GM12891 (cell line): Measurements from ENCODE around the gene APBB1.

Experiments
- DNase-seq: peaks from one replicate; pipeline ENCODE4 v3.0.0; 2011; ENCODE audit warnings: low spot score; ENCODE audit not compliant: insufficient read length
- FAIRE-seq: peaks from 2 replicates; lab custom pipeline; 2011; peaks lifted over from hg19 to GRCh38; lab: Jason Lieb, UNC
- PAX5 ChIP-seq: IDR thresholded peaks from 2 replicates; pipeline ENCODE4 v1.6.1; 2011; ENCODE audit warnings: low read length, moderate library complexity, mild to moderate bottlenecking; ENCODE audit not compliant: insufficient read depth, severe bottlenecking
- POLR2A ChIP-seq: IDR thresholded peaks from 2 replicates; pipeline ENCODE4 v1.6.1; 2011; ENCODE audit warnings: low read depth, low read length, control low read depth
- POLR2AphosphoS5 ChIP-seq: IDR thresholded peaks from 2 replicates; pipeline ENCODE4 v1.6.1; 2011; ENCODE audit warnings: low read depth, low read length, control low read depth
- POU2F2 ChIP-seq: IDR thresholded peaks from 2 replicates; pipeline ENCODE4 v1.6.1; 2011; ENCODE audit warnings: low read depth, mild to moderate bottlenecking, control low read depth, low read length, moderate library complexity
- SPI1 ChIP-seq: IDR thresholded peaks from 2 replicates; pipeline ENCODE4 v1.6.1; 2011; ENCODE audit warnings: low read depth, low read length, control low read depth
- TAF1 ChIP-seq: IDR thresholded peaks from 2 replicates; pipeline ENCODE4 v1.6.1; 2011; ENCODE audit warnings: low read depth, low read length, control low read depth

Gene APBB1

DNA sequence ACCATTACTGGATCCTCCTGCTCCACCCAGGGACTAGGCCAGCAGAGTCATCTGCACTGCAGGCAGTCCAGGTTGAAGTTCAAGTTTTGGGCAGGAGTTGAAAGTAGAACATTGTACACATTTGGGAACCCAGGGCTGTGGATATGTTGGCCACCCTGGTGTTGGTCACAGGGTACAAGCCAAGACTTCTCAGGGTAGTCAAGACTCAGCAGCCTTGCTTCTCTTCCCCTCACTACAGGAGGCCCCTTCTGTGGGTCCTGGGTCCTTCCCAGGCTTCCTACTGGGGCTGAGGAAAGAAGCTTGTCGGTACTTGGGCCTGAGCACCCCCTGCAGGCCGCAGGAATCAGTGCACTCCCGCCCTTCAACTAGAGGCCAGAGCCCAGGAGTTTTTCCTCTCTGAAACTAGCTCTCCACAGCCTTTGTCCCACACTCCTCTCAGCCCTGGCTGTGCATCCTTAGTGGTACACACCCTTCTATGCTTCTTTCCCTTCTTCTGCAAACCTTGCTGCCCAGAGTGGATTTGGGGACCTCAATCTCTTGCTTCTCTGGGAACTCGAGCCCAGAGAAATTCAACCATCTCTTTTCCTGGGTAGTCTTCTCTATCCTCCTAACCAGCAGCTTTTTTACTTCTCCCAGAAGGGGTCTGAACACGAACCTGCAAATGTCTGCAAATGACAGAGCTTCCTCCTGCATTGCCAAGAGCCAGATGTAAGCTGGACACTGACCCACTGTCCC lies 24.5 kb upstream of the APBB1 start:
- TF ChIP-seq SPI1, result no peak
- 0 out of 2 replicates have a peak, but pooled peaks have one; percentile 21 for TF ChIP-seq POU2F2
- DNase-seq (peak; percentile 40), FAIRE-seq (no peak)

DNA sequence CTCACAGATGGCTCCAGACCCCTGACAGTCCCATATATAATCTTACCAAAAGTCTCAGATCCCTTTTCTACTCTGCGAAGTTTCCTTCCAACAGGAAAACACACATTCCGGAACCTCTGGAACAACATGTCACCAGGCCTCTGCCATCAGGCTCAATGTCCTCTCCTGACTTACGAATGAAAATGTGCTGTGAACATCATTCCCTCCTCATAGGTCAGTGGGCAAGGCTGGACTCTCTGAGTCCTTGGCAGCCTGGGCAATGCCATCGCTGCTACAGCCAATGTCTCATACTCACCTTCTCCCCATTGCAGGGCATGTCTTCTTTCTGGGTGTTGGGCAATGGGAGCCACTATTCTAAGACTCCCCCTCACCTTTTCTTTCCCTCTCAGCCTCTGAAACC lies 23.5 kb upstream of the APBB1 start:
- DNase-seq (no peak), FAIRE-seq (no peak)
- TF ChIP-seq SPI1, result no peak
- no peak for TF ChIP-seq POLR2A
- no peak for TF ChIP-seq POU2F2
- no peak for TF ChIP-seq PAX5
- no peak for TF ChIP-seq TAF1
- no peak for TF ChIP-seq POLR2AphosphoS5

DNA sequence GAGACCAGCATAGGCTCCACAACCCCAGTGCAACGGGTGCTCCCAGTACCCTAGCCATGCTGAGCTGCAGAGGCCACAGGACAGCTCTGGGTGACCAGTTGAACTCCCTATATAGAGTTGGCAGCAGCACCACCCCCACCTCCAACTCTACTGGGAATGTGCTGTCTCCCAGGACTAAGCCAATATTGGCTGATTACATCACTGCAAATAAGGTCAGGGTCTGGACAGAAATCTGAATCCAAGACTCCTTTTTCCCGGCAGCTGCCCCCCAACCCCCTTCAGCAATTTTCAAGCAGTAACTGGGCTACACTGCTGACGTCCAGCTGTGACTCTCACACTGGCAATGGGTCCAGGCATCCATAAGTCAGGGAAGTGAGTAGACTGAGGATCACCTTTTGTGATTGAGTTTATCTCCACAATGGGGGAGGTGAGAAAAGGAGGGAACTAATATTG lies 22.0 kb upstream of the APBB1 start, which contains the start of gene HPX:
Gene HPX, minus strand, starts transcription at position 82 of the 453 bp plus-strand sequence. Its CDS starts 24 bp downstream, at position 58.
- DNase-seq, result no peak
- TF ChIP-seq POU2F2, result no peak
- no peak for TF ChIP-seq POLR2A
- no peak for TF ChIP-seq POLR2AphosphoS5
- TF ChIP-seq SPI1, result no peak
- TF ChIP-seq PAX5, result no peak
- TF ChIP-seq TAF1, result no peak
- FAIRE-seq, result no peak

DNA sequence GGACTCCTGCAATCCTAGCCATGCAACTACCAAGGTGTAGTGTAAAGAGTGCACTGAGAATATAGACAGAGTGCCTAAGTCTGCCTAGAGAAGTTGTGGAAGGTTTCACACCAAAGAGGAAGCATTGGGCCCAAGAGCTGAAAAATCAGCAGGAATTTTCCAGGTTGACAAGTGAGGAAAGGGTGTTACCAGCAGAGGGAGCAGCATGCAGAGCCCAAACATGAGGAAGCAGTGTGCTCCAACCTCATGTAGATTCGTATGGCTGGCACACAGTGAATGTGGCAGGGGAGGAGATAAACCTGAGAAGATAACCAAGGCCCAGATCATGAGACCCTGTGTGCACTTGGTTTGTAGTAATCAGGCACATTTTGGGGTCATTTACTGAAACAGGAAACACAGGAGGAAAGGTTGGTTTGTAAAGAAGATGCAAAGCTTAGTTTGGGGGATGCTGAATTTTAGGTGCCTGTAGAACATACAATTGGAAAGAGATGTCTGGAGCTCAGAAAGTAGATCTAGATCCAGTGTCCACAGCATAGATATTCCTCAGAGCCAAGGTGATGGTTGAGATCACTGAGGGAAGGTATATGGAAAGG lies 20.2 kb upstream of the APBB1 start:
- no peak for DNase-seq
- FAIRE-seq, result peak; percentile 82
- no peak for TF ChIP-seq POLR2A
- TF ChIP-seq POLR2AphosphoS5, result no peak
- no peak for TF ChIP-seq SPI1
- TF ChIP-seq POU2F2, result no peak
- TF ChIP-seq TAF1, result no peak
- TF ChIP-seq PAX5, result no peak

DNA sequence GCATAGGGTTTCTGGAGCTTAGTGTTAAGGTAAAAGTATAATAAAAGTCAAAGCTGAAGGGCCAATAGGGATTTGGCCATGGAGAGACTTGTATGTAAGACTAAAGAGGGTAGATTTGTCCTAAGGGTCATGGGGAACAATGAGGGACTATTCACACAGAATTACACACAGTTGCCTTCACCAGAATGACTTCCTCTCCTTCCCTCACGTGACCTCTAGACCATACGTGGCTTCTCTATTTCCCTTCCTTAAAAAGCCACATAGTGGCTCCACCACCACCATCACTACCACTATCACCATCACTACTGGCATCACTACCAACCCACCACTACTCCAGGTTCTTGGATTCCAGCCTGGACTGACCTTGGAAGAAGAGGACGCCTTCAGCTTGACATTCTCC lies 19.1 kb upstream of the APBB1 start:
- no peak for DNase-seq

DNA sequence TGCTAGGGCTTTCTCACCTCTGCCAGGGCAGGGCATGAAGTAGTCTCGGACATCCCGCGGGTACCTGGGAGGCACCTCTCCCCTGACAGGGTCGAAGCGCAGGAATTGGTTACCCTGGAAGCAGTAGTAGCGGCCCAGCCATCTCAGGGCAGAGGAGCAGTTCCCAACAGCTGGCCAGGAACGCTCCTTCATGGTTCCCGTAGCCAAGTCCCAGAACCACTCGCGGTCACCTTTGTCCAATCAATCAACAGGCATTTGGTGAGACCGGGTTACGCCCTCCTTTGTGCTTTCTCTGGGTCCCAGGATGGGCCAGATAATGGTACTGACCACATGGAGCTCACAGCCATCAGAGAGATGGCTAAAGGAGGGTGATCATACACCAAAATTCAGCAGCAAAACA lies 18.5 kb upstream of the APBB1 start:
- DNase-seq (no peak), FAIRE-seq (peak; percentile 28)
- TF ChIP-seq POLR2AphosphoS5 (no peak), POLR2A (no peak), TAF1 (no peak), SPI1 (no peak), PAX5 (no peak), POU2F2 (no peak)

More for the DNA sequence above, 19.1 kb upstream of the APBB1 start:
- TF ChIP-seq TAF1 (no peak), SPI1 (peak; percentile 69), POLR2A (no peak)
- peak; percentile 82 for FAIRE-seq

DNA sequence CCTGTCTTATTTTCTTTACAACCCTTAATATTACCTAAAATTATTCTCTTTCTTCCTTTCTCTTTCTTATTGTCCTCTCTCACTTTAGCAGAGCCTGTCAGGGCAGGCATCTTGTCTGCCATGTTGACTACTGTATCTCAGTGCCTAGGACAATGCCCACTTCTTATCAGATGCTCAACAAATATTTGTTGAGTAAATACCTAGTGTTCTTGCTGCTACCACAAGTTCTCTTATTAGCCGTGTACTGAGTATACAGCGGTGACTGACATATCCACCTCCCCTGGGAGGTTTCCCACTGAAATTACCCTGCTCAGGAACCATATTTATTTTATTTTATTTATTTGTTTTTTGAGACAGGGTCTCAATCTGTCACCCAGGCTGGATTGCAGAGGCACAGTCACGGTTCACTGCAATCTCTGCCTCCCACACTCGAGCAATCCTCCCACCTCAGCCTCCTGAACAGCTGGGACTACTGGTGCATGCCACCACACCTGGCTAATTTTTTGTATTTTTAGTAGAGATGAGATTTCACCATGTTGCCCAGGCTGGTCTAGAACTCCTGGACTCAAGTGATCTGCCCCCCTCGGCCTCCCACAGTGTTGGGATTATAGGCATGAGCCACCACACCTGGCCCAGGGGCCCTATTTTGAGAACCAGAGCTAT lies 15.2 kb upstream of the APBB1 start:
- DNase-seq, result no peak
- FAIRE-seq, result no peak
- TF ChIP-seq PAX5 (peak; percentile 91), TAF1 (no peak)

DNA sequence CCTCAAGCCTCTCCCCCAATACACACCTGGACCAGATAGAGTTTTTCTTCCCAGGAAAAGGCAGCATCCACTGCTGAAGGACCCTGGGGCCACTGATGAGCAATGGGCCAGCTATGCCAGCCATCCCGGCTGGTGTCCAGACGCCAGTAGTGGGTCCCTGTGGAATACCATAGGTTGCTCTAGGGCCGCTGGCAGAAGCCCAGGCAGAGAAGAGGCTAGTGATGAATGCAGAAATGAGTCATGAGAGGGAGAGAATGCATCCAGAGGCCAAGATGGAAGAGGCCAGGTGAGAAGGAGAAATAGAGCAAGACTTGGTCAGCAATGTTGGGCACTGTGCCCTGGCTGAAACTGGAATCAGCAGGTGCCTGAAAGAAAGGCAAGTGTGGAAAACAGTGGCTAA lies 13.0 kb upstream of the APBB1 start:
- no peak for FAIRE-seq
- DNase-seq, result no peak

DNA sequence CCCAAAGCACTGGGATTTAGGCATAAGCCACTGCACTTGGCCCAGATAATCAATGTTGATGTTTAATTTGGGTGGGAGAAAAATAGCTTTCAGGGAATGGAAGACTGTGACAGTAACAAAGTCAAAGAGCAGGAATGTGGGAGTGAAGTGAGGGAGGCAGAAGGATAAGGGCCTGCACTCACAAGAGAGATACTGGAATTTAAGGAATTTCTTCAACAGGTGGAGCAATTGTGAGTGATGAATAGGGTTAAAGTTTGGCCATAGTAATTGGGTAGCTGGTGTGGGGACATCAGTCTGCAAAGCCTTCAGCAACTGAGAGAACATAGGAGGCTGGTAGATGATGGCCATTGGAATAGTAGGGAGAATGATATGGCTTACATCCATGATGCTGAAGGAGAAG lies 8.6 kb upstream of the APBB1 start:
- TF ChIP-seq PAX5 (no peak), POLR2A (no peak), SPI1 (no peak), TAF1 (no peak), POLR2AphosphoS5 (no peak), POU2F2 (no peak)
- DNase-seq, result no peak
- no peak for FAIRE-seq

More for the DNA sequence above, 13.0 kb upstream of the APBB1 start:
- TF ChIP-seq PAX5 (no peak), POLR2A (no peak), TAF1 (no peak), POU2F2 (no peak), POLR2AphosphoS5 (no peak), SPI1 (no peak)
